HepG2 (cell line): Measurements from ENCODE around the gene RSRC2. TPM values are rescaled to one million over a fixed set of nuclear protein-coding genes. Genes with fewer than 3 reads are reported as not detected.

Experiments used
- ARNTL ChIP-seq: sonication (generic); formaldehyde crosslinking; IDR thresholded peaks from 2 replicates; pipeline ENCODE4 v1.4.0; 2020; ENCODE audit warnings: mild to moderate bottlenecking, missing genetic modification reagents
- ATM ChIP-seq: fragments of 450-650 bp; IDR thresholded peaks from 2 replicates; pipeline ENCODE4 v1.7.1; 2017; ENCODE audit warnings: mild to moderate bottlenecking, borderline replicate concordance
- EHMT2 ChIP-seq: fragments of 200-600 bp; sonication (generic); IDR thresholded peaks from 2 replicates; pipeline ENCODE4 v1.7.0; 2017; ENCODE audit warnings: antibody characterized with exemption, low read depth, low read length, borderline replicate concordance
- FLYWCH1 ChIP-seq: sonication (generic); formaldehyde crosslinking; IDR thresholded peaks from 2 replicates; pipeline ENCODE4 v1.8.1; 2023; ENCODE audit warnings: mild to moderate bottlenecking, missing genetic modification reagents
- FOXP1 ChIP-seq, 2 experiments: fragments of 450-650 bp in 1 of 2; IDR thresholded peaks; 2 replicates each; pipeline ENCODE4 v1.6.1; 2017 to 2018; ENCODE audit warnings: antibody characterized with exemption in 1 of 2
- MYNN ChIP-seq: sonication (generic); formaldehyde crosslinking; IDR thresholded peaks from 2 replicates; pipeline ENCODE4 v1.4.0; 2020; ENCODE audit warnings: mild to moderate bottlenecking, low read depth, missing genetic modification reagents
- PTBP1 ChIP-seq: fragments of 200-400 bp; formaldehyde crosslinking; IDR thresholded peaks from 2 replicates; pipeline ENCODE4 v1.6.1; 2018; ENCODE audit warnings: low read length, low read depth; ENCODE audit not compliant: poor library complexity, severe bottlenecking
- ZBTB39 ChIP-seq: sonication (generic); formaldehyde crosslinking; IDR thresholded peaks from 2 replicates; pipeline ENCODE4 v1.5.0; 2020; ENCODE audit warnings: missing genetic modification reagents
- ZKSCAN5 ChIP-seq: sonication (generic); formaldehyde crosslinking; IDR thresholded peaks from 2 replicates; pipeline ENCODE4 v1.5.1; 2020; ENCODE audit warnings: mild to moderate bottlenecking, missing genetic modification reagents
- ZNF20 ChIP-seq: sonication (generic); formaldehyde crosslinking; IDR thresholded peaks from 2 replicates; pipeline ENCODE4 v1.4.0; 2020; ENCODE audit warnings: mild to moderate bottlenecking, moderate library complexity, missing genetic modification reagents
- ZNF44 ChIP-seq: sonication (generic); formaldehyde crosslinking; IDR thresholded peaks from 2 replicates; pipeline ENCODE4 v1.5.1; 2020; ENCODE audit warnings: mild to moderate bottlenecking, missing genetic modification reagents
- ZNF563 ChIP-seq: sonication (generic); formaldehyde crosslinking; IDR thresholded peaks from 2 replicates; pipeline ENCODE4 v1.8.0; 2022; ENCODE audit warnings: mild to moderate bottlenecking, moderate library complexity, missing genetic modification reagents
- ZNF784 ChIP-seq: sonication (generic); formaldehyde crosslinking; IDR thresholded peaks from 2 replicates; pipeline ENCODE4 v1.5.1; 2020; ENCODE audit warnings: missing genetic modification reagents, mild to moderate bottlenecking, borderline replicate concordance
- ZNF816 ChIP-seq: sonication (generic); formaldehyde crosslinking; IDR thresholded peaks from 2 replicates; pipeline ENCODE4 v1.8.0; 2022; ENCODE audit warnings: missing genetic modification reagents, mild to moderate bottlenecking, borderline replicate concordance
- polyA plus RNA-seq, 8 experiments: library from polyadenylated mRNA; depleted of rRNA in 3 of 8; stranded (reverse) in 7 of 8; unstranded in 1 of 8; fragments of >200 nt; fragmentation: Illumina TruSeq in 4 of 8; extraction: Trizol in 4 of 8; gene quantifications; 2 replicates each; pipeline versions ENCODE4 v1.2.1 to v1.2.3, GENCODE V29; 2011 to 2016; ENCODE audit warnings: low read depth in 4 of 8, missing spikeins in 1 of 8, mixed read lengths in 1 of 8; ENCODE audit not compliant: insufficient read depth in 1 of 8
- total RNA-seq, 5 experiments: library from RNA; depleted of rRNA; stranded (reverse); fragments of >200 nt; fragmentation: Illumina TruSeq; extraction: Trizol; gene quantifications; 2 replicates each; pipeline ENCODE4 v1.2.3, GENCODE V29; 2016; ENCODE audit warnings: low read depth in 1 of 5
- TF ChIP-seq, protein P1 (sequence below), 2 experiments: sonication (generic) in 1 of 2; formaldehyde crosslinking in 1 of 2; IDR thresholded peaks; 2 replicates each; pipeline versions ENCODE4 v1.6.1 to v1.9.0; 2014 to 2022; ENCODE audit warnings: antibody characterized with exemption in 1 of 2, borderline replicate concordance in 1 of 2, inconsistent platforms in 1 of 2, low read depth in 1 of 2, missing genetic modification reagents in 1 of 2
- TF ChIP-seq, protein P2 (sequence below): sonication (generic); formaldehyde crosslinking; IDR thresholded peaks from 2 replicates; pipeline ENCODE4 v1.4.0; 2020; ENCODE audit warnings: missing genetic modification reagents
- TF ChIP-seq, protein P3 (sequence below): sonication (generic); formaldehyde crosslinking; IDR thresholded peaks from 2 replicates; pipeline ENCODE4 v1.9.0; 2022; ENCODE audit warnings: low read depth, missing genetic modification reagents

The RSRC2 gene
- total and polyA plus RNA-seq, 2 of the 13 experiments (the other 11 are each of a cell fraction or from before 2014, with no cell fraction given) = 31.4 to 77.8 TPM

- TF ChIP-seq, protein P1, sequence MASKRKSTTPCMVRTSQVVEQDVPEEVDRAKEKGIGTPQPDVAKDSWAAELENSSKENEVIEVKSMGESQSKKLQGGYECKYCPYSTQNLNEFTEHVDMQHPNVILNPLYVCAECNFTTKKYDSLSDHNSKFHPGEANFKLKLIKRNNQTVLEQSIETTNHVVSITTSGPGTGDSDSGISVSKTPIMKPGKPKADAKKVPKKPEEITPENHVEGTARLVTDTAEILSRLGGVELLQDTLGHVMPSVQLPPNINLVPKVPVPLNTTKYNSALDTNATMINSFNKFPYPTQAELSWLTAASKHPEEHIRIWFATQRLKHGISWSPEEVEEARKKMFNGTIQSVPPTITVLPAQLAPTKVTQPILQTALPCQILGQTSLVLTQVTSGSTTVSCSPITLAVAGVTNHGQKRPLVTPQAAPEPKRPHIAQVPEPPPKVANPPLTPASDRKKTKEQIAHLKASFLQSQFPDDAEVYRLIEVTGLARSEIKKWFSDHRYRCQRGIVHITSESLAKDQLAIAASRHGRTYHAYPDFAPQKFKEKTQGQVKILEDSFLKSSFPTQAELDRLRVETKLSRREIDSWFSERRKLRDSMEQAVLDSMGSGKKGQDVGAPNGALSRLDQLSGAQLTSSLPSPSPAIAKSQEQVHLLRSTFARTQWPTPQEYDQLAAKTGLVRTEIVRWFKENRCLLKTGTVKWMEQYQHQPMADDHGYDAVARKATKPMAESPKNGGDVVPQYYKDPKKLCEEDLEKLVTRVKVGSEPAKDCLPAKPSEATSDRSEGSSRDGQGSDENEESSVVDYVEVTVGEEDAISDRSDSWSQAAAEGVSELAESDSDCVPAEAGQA (IDR thresholded peaks at IDR 0.05; ENCODE audit: low read depth) = no peak
- TF ChIP-seq, protein P1 (CRISPR knock-in tag; IDR thresholded peaks at IDR 0.05; ENCODE audit: borderline replicate concordance) = no peak
- TF ChIP-seq EHMT2 = no peak
- TF ChIP-seq ZNF563 = no peak
- TF ChIP-seq ATM = no peak
- no peak for TF ChIP-seq FOXP1 (IDR thresholded peaks at IDR 0.05)
- peak; percentile 78; the same call in 1 of the 2 replicates for TF ChIP-seq FOXP1 (CRISPR knock-in tag; IDR thresholded peaks at IDR 0.05)
- TF ChIP-seq ZNF20 (CRISPR knock-in tag) = no peak
- no peak for TF ChIP-seq ZBTB39 (CRISPR knock-in tag)
- TF ChIP-seq ARNTL (CRISPR knock-in tag) = no peak
- no peak for TF ChIP-seq MYNN
- TF ChIP-seq PTBP1 = no peak
- TF ChIP-seq ZNF784 (CRISPR knock-in tag) = no peak
- TF ChIP-seq ZNF816 = no peak
- TF ChIP-seq ZNF44 = no peak
- TF ChIP-seq FLYWCH1 (CRISPR knock-in tag) = no peak
- TF ChIP-seq, protein P2, sequence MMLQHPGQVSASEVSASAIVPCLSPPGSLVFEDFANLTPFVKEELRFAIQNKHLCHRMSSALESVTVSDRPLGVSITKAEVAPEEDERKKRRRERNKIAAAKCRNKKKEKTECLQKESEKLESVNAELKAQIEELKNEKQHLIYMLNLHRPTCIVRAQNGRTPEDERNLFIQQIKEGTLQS (CRISPR knock-in tag) = 0 out of 2 replicates have a peak, but pooled peaks have one; percentile 38
- TF ChIP-seq ZKSCAN5 (CRISPR knock-in tag) = no peak
- TF ChIP-seq, protein P3, sequence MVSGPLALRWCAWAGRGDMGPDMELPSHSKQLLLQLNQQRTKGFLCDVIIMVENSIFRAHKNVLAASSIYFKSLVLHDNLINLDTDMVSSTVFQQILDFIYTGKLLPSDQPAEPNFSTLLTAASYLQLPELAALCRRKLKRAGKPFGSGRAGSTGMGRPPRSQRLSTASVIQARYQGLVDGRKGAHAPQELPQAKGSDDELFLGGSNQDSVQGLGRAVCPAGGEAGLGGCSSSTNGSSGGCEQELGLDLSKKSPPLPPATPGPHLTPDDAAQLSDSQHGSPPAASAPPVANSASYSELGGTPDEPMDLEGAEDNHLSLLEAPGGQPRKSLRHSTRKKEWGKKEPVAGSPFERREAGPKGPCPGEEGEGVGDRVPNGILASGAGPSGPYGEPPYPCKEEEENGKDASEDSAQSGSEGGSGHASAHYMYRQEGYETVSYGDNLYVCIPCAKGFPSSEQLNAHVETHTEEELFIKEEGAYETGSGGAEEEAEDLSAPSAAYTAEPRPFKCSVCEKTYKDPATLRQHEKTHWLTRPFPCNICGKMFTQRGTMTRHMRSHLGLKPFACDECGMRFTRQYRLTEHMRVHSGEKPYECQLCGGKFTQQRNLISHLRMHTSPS (CRISPR knock-in tag) = no peak
Measured at GRCh38 chr12:122491991-122492390, 34.7 kb downstream of the RSRC2 start (continued).
